Cardiac muscle cell (in vitro differentiated cells and primary cell): ENCODE results near the gene SMIM32. TPM values are rescaled to one million over a fixed set of nuclear protein-coding genes. Genes with fewer than 3 reads are reported as not detected.

Experiments used
- DNase-seq, 2 donors: peaks; one replicate each; pipeline versions ENCODE4 v3.0.0 to v3.0.0-alpha.2; 2010 to 2017; ENCODE audit warnings: low read depth in 1 of 2, low spot score in 1 of 2
- H3K27ac ChIP-seq: fragments of 200-600 bp; sonication (generic); 2 replicates; pipeline ENCODE4 v1.5.1; 2016
- H3K27me3 ChIP-seq: fragments of 200-600 bp; sonication (generic); 2 replicates; pipeline ENCODE4 v1.6.0; 2016; ENCODE audit warnings: control low read depth
- H3K36me3 ChIP-seq: fragments of 200-600 bp; sonication (generic); 2 replicates; pipeline ENCODE4 v1.5.1; 2016; ENCODE audit warnings: control low read depth
- H3K4me1 ChIP-seq: fragments of 200-600 bp; sonication (generic); 2 replicates; pipeline ENCODE4 v1.8.1; 2017; ENCODE audit warnings: low read depth, mild to moderate bottlenecking, mixed run types
- H3K4me3 ChIP-seq: fragments of 200-600 bp; sonication (generic); 2 replicates; pipeline ENCODE4 v1.5.1; 2016; ENCODE audit warnings: mild to moderate bottlenecking
- H3K9me3 ChIP-seq: fragments of 200-600 bp; sonication (generic); 2 replicates; pipeline ENCODE4 v1.5.1; 2017; ENCODE audit warnings: low read depth, mild to moderate bottlenecking, control low read depth
- CTCF ChIP-seq: IDR thresholded peaks from 2 replicates; pipeline ENCODE4 v1.5.1; 2012; ENCODE audit warnings: low read depth, mild to moderate bottlenecking, low read length
- polyA plus RNA-seq: library from polyadenylated mRNA; unstranded; fragments of >200 nt; fragmentation: Nextera tagmentation; extraction: Ambion mirVana; gene quantifications from 2 replicates; pipeline ENCODE4 v1.2.1, GENCODE V29; 2016
- total RNA-seq: library from RNA; depleted of rRNA; stranded (reverse); fragments of >200 nt; gene quantifications from 2 replicates; pipeline ENCODE4 v1.2.3, GENCODE V29; 2016

Gene SMIM32
- total and polyA plus RNA-seq, 2 experiments from 2014 or later: 0.36 TPM; not detected in 1

GRCh38 chr5:136235321-136235720 is 42.4 kb upstream of the SMIM32 start:
- H3K9me3 ChIP-seq: no peaks in the 10 kb centered on the region
- H3K27ac ChIP-seq: no peak overlapping the region
- TF ChIP-seq CTCF: no peak
- no peak overlapping the region for H3K4me3 ChIP-seq
- no peak for DNase-seq
- H3K36me3 ChIP-seq: no peaks in the 10 kb centered on the region
- no peaks in the 10 kb centered on the region for H3K4me1 ChIP-seq
- no peaks in the 10 kb centered on the region for H3K27me3 ChIP-seq

- Histone ChIP-seq H3K27me3 (peaks cover 7% of the 10 kb centered on the region), H3K36me3 (no peaks in the 10 kb centered on the region), H3K9me3 (no peaks in the 10 kb centered on the region), H3K27ac (no peak overlapping the region), H3K4me3 (no peak overlapping the region), H3K4me1 (no peaks in the 10 kb centered on the region)
- TF ChIP-seq CTCF: no peak
- DNase-seq: no peak
Observed at GRCh38 chr5:136232316-136232715, 39.4 kb upstream of the SMIM32 start.

- no peaks in the 10 kb centered on the region for H3K9me3 ChIP-seq
- H3K27ac ChIP-seq: no peak overlapping the region
- H3K36me3 ChIP-seq: no peaks in the 10 kb centered on the region
- TF ChIP-seq CTCF: no peak
- DNase-seq: no peak
- no peaks in the 10 kb centered on the region for H3K4me1 ChIP-seq
- H3K4me3 ChIP-seq: no peak overlapping the region
- peaks cover 7% of the 10 kb centered on the region for H3K27me3 ChIP-seq
Observed at GRCh38 chr5:136230176-136230575, 37.2 kb upstream of the SMIM32 start.

GRCh38 chr5:136228136-136228757 is 35.3 kb upstream of the SMIM32 start:
- peaks cover 13% of the 10 kb centered on the region for H3K27me3 ChIP-seq
- no peak overlapping the region for H3K27ac ChIP-seq
- no peaks in the 10 kb centered on the region for H3K4me1 ChIP-seq
- H3K4me3 ChIP-seq: no peak overlapping the region
- no peaks in the 10 kb centered on the region for H3K9me3 ChIP-seq
- H3K36me3 ChIP-seq: no peaks in the 10 kb centered on the region
- no peak for TF ChIP-seq CTCF
- no peak for DNase-seq

GRCh38 chr5:136226401-136226800 is 33.4 kb upstream of the SMIM32 start:
- TF ChIP-seq CTCF: no peak
- H3K4me3 ChIP-seq: no peak overlapping the region
- no peaks in the 10 kb centered on the region for H3K36me3 ChIP-seq
- no peaks in the 10 kb centered on the region for H3K4me1 ChIP-seq
- H3K27ac ChIP-seq: no peak overlapping the region
- no peak for DNase-seq
- no peaks in the 10 kb centered on the region for H3K9me3 ChIP-seq
- H3K27me3 ChIP-seq: peaks cover 13% of the 10 kb centered on the region
